Astrocyte of the cerebellum (primary cell): ENCODE data around the gene PPFIBP1.

Experiments
- DNase-seq: peaks from one replicate; pipeline ENCODE4 v3.0.0-alpha.2; 2011; ENCODE audit warnings: low read depth
- H3K4me3 ChIP-seq: 2 replicates; pipeline ENCODE4 v1.5.1; 2011; ENCODE audit warnings: mild to moderate bottlenecking, low read depth, low read length, moderate library complexity
- in situ Hi-C: cut with HindIII; loops from 2 replicates; pipeline ENCODE4 v1.10.0; 2017; ENCODE audit warnings: low sequenced_read_pairs
- TF ChIP-seq, protein P1 (sequence below): IDR thresholded peaks from 2 replicates; pipeline ENCODE4 v1.5.1; 2012; ENCODE audit warnings: low read length, low read depth, moderate library complexity, mild to moderate bottlenecking; ENCODE audit errors: missing control alignments

Gene PPFIBP1

GRCh38 chr12:27508736-27509431, 15.1 kb upstream of the PPFIBP1 start:
- no peak for DNase-seq
- in situ Hi-C loops: no loop called here
- TF ChIP-seq, protein P1, sequence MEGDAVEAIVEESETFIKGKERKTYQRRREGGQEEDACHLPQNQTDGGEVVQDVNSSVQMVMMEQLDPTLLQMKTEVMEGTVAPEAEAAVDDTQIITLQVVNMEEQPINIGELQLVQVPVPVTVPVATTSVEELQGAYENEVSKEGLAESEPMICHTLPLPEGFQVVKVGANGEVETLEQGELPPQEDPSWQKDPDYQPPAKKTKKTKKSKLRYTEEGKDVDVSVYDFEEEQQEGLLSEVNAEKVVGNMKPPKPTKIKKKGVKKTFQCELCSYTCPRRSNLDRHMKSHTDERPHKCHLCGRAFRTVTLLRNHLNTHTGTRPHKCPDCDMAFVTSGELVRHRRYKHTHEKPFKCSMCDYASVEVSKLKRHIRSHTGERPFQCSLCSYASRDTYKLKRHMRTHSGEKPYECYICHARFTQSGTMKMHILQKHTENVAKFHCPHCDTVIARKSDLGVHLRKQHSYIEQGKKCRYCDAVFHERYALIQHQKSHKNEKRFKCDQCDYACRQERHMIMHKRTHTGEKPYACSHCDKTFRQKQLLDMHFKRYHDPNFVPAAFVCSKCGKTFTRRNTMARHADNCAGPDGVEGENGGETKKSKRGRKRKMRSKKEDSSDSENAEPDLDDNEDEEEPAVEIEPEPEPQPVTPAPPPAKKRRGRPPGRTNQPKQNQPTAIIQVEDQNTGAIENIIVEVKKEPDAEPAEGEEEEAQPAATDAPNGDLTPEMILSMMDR: no peak
- no peak overlapping the region for H3K4me3 ChIP-seq

GRCh38 chr12:27511031-27511722, 12.8 kb upstream of the PPFIBP1 start:
- in situ Hi-C loops: no loop called here
- TF ChIP-seq, protein P1: no peak
- H3K4me3 ChIP-seq: no peak overlapping the region
- no peak for DNase-seq

DNA sequence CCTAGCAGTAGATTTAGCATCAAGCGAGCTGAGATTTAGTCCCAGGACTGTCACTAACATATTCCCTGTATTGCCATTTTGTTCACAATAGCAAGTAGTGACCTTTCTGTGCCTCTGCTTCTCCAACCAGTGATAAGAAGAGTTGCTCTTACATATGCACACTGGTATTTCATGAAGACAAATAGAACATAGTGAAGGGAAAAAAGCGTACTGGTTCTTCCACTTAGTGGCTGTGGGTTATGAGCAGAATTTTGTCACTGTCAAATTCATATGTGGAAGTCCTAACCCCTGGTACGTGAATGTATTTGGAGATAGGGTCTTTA, 12.3 kb upstream of the PPFIBP1 start:
- TF ChIP-seq, protein P1: no peak
- H3K4me3 ChIP-seq: no peak overlapping the region
- in situ Hi-C loops: no loop called here
- no peak for DNase-seq

DNA sequence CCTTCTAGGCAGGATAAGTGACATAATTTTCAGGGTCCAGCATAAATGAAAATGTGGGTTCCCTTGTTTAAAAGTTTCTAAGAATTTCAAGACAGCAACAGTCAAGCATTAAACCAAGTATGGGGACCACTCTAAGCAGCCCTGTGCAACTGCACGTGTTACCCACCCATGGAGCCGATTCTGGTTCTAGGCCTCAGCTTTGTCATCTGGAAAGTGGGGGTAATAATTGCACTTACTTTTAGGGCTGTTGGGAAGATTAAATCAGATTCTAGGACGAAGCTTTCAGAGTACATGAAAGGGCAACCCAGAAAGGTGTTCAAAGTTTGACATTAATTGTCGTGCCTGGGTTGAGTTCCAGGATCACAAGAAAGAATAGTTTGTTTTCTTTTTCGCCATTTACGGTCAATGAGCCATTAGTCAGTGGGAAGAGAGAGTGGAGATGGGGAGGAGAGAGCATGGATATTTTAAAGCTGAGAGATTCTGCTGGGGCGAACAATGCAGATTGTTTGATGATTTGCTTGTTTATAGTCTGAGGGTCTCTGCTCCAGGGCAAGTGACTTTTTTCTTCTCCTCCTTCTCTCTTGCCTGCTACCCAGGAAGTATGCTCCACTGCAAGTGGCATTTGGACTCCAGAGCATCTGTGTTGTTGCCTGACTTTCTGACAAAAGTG, 10.7 kb upstream of the PPFIBP1 start:
- in situ Hi-C loops: no loop called here
- TF ChIP-seq, protein P1: no peak
- H3K4me3 ChIP-seq: no peak overlapping the region
- DNase-seq: no peak

GRCh38 chr12:27515671-27516070, 8.3 kb upstream of the PPFIBP1 start:
- in situ Hi-C loops: no loop called here
- H3K4me3 ChIP-seq: no peak overlapping the region
- no peak for DNase-seq
- TF ChIP-seq, protein P1: no peak

DNA sequence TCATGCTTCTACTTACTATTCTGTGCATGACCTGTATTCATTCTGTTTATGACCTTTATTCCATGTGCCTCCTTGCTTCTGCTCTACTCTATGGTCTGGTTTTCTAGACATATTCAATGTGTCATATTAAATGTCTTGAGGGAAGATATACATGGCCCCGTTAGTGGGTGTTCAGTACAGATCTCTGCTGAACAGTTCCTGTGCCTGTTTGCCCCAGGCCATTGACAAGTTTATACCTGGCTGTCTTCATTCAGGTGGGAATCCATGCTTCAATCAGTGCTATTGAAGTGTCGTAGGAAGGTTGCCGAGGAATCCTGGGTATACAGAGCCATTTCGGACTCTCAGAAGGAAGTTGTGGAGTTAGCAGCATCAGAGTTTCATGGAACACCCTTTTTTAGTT, 7.4 kb upstream of the PPFIBP1 start:
- DNase-seq: no peak
- in situ Hi-C loops: no loop called here
- TF ChIP-seq, protein P1: no peak
- no peak overlapping the region for H3K4me3 ChIP-seq
